Smooth muscle cell (in vitro differentiated cells): ENCODE results near the gene TTLL8. TPM values are rescaled to one million over a fixed set of nuclear protein-coding genes. Genes with fewer than 3 reads are reported as not detected.

Experiments
- DNase-seq: peaks from one replicate; lab custom pipeline; 2025; ENCODE audit not compliant: unreplicated experiment; lab: John Stamatoyannopoulos, UW
- H2AFZ ChIP-seq: fragments of 200-600 bp; sonication (generic); 2 replicates; pipeline ENCODE4 v1.6.0; 2016; ENCODE audit warnings: antibody characterized with exemption, low read depth, mild to moderate bottlenecking
- H3F3A ChIP-seq: fragments of 200-600 bp; sonication (generic); 2 replicates; pipeline ENCODE4 v1.6.0; 2017; ENCODE audit warnings: antibody characterized with exemption, low read depth
- H3K27ac ChIP-seq: fragments of 200-600 bp; sonication (generic); 2 replicates; pipeline ENCODE4 v1.5.1; 2016; ENCODE audit warnings: low read depth, mild to moderate bottlenecking
- H3K27me3 ChIP-seq: fragments of 200-600 bp; sonication (generic); 2 replicates; pipeline ENCODE4 v1.6.1; 2016; ENCODE audit warnings: low read depth, mild to moderate bottlenecking
- H3K36me3 ChIP-seq: fragments of 200-600 bp; sonication (generic); 2 replicates; pipeline ENCODE4 v1.5.1; 2016; ENCODE audit warnings: low read depth
- H3K4me1 ChIP-seq: fragments of 200-600 bp; sonication (generic); 2 replicates; pipeline ENCODE4 v1.5.1; 2016; ENCODE audit warnings: low read depth
- H3K4me2 ChIP-seq: fragments of 200-600 bp; sonication (generic); 2 replicates; pipeline ENCODE4 v1.6.0; 2016; ENCODE audit warnings: mild to moderate bottlenecking
- H3K4me3 ChIP-seq: fragments of 200-600 bp; sonication (generic); 2 replicates; pipeline ENCODE4 v1.5.1; 2016; ENCODE audit warnings: mild to moderate bottlenecking
- H3K79me2 ChIP-seq: fragments of 200-600 bp; sonication (generic); 2 replicates; pipeline ENCODE4 v1.6.0; 2016; ENCODE audit warnings: low read depth, mild to moderate bottlenecking
- H3K9ac ChIP-seq: fragments of 200-600 bp; sonication (generic); 2 replicates; pipeline ENCODE4 v1.6.0; 2016; ENCODE audit warnings: low read depth
- H3K9me3 ChIP-seq: fragments of 200-600 bp; sonication (generic); replicated peaks from 2 replicates; pipeline ENCODE4 v1.5.1; 2016; ENCODE audit warnings: low read depth
- H4K20me1 ChIP-seq: fragments of 200-600 bp; sonication (generic); 2 replicates; pipeline ENCODE4 v1.6.0; 2016; ENCODE audit warnings: low read depth
- CTCF ChIP-seq: fragments of 200-600 bp; sonication (generic); IDR thresholded peaks from 2 replicates; pipeline ENCODE4 v1.5.1; 2017; ENCODE audit warnings: borderline replicate concordance, mild to moderate bottlenecking, antibody characterized with exemption; ENCODE audit not compliant: insufficient read depth, poor library complexity, severe bottlenecking
- WGBS: methylation state at CpG from one replicate; pipeline ENCODE4 v1.1.7; 2016; ENCODE audit warnings: low lambda C conversion rate; 5-methylcytosine and 5-hydroxymethylcytosine counted together
- polyA plus RNA-seq: library from polyadenylated mRNA; unstranded; fragments of >200 nt; fragmentation: Nextera tagmentation; extraction: Ambion mirVana; gene quantifications from 2 replicates; pipeline ENCODE4 v1.2.1, GENCODE V29; 2016
- total RNA-seq: library from RNA; depleted of rRNA; stranded (reverse); fragments of >200 nt; gene quantifications from 2 replicates; pipeline ENCODE4 v1.2.3, GENCODE V29; 2014

The TTLL8 gene
- total and polyA plus RNA-seq, 2 experiments from 2014 or later = 0.10 TPM; not detected in 1

GRCh38 chr22:50040717-50041116 lies 17.4 kb downstream of the TTLL8 start:
- Histone ChIP-seq H3K27me3 (no peaks in the 10 kb centered on the region), H2AFZ (no peak overlapping the region), H3K4me1 (no peaks in the 10 kb centered on the region), H3K9me3 (no peaks in the 10 kb centered on the region), H3K79me2 (no peaks in the 10 kb centered on the region), H3F3A (no peaks in the 10 kb centered on the region), H3K4me2 (no peak overlapping the region), H3K4me3 (no peak overlapping the region), H4K20me1 (no peaks in the 10 kb centered on the region), H3K27ac (no peak overlapping the region), H3K36me3 (no peaks in the 10 kb centered on the region), H3K9ac (no peak overlapping the region)
- 93% methylated on average over 7 of the region's 7 CpGs for WGBS
- TF ChIP-seq CTCF = no peak
- DNase-seq = no peak

GRCh38 chr22:50039669-50040443 lies 18.2 kb downstream of the TTLL8 start:
- Histone ChIP-seq H3K4me1 (no peaks in the 10 kb centered on the region), H3K27ac (no peak overlapping the region), H4K20me1 (no peaks in the 10 kb centered on the region), H3K79me2 (no peaks in the 10 kb centered on the region), H3K4me3 (no peak overlapping the region), H3K9ac (no peak overlapping the region), H3K9me3 (no peaks in the 10 kb centered on the region), H3F3A (no peaks in the 10 kb centered on the region), H3K36me3 (no peaks in the 10 kb centered on the region), H3K27me3 (no peaks in the 10 kb centered on the region), H2AFZ (no peak overlapping the region), H3K4me2 (no peak overlapping the region)
- 94% methylated on average over 29 of the region's 29 CpGs for WGBS
- no peak for DNase-seq
- TF ChIP-seq CTCF = no peak

- H4K20me1 ChIP-seq = no peaks in the 10 kb centered on the region
- H3K4me2 ChIP-seq = no peak overlapping the region
- TF ChIP-seq CTCF = no peak
- H3K36me3 ChIP-seq = no peaks in the 10 kb centered on the region
- H2AFZ ChIP-seq = no peak overlapping the region
- no peaks in the 10 kb centered on the region for H3K9me3 ChIP-seq
- no peak overlapping the region for H3K27ac ChIP-seq
- H3K4me1 ChIP-seq = no peaks in the 10 kb centered on the region
- 92% methylated on average over 23 of the region's 23 CpGs for WGBS
- no peaks in the 10 kb centered on the region for H3K27me3 ChIP-seq
- H3K4me3 ChIP-seq = no peak overlapping the region
- DNase-seq = no peak
- no peaks in the 10 kb centered on the region for H3F3A ChIP-seq
- H3K79me2 ChIP-seq = no peaks in the 10 kb centered on the region
- no peak overlapping the region for H3K9ac ChIP-seq
These were observed 21.9 kb downstream of the TTLL8 start for GRCh38 chr22:50035976-50036724.
